ENCODE data around the gene CIROP.
A peak's percentile ranks its signal among the peaks of the same experiment; 100 is the strongest.

The CIROP gene

GRCh38 chr14:23105348-23105824 lies 597 bp upstream of the CIROP start:
- TF ChIP-seq CTCF (IDR thresholded peaks at IDR 0.05) = no peak
- Histone ChIP-seq H3K27ac (no peak overlapping the region), H3K9me3 (no peaks in the 10 kb centered on the region)

GRCh38 chr14:23104070-23104590 lies 659 bp downstream of the CIROP start:
- Histone ChIP-seq H3K9me3 (no peaks in the 10 kb centered on the region), H3K27ac (no peak overlapping the region), H3K36me3 (peaks cover under 1% of the 10 kb centered on the region), H3K27me3 (no peaks in the 10 kb centered on the region), H3K4me1 (ENCODE audit: control insufficient read depth in 1 of 2, insufficient read depth in 1 of 2, low read depth in 1 of 2, low read length in 1 of 2) (peaks cover 13 to 18% of the 10 kb centered on the region in 2 experiments), H3K4me3 (ENCODE audit: low read depth in 1 of 2, low read length in 1 of 2) (no peak overlapping the region)
- TF ChIP-seq CTCF (IDR thresholded peaks at IDR 0.05) = no peak

More at GRCh38 chr14:23105348-23105824, 597 bp upstream of the CIROP start:
- Histone ChIP-seq H3K27me3 (no peaks in the 10 kb centered on the region), H3K4me1 (ENCODE audit: control insufficient read depth in 1 of 2, insufficient read depth in 1 of 2, low read depth in 1 of 2, low read length in 1 of 2) (peaks cover 21 to 27% of the 10 kb centered on the region in 2 experiments), H3K4me3 (ENCODE audit: low read depth in 1 of 2, low read length in 1 of 2) (no peak overlapping the region), H3K36me3 (no peaks in the 10 kb centered on the region)

- no peaks in the 10 kb centered on the region for H3K27me3 ChIP-seq
- no peak overlapping the region for H3K27ac ChIP-seq
- H3K4me3 ChIP-seq (ENCODE audit: low read depth in 1 of 2, low read length in 1 of 2) = no peak overlapping the region
- peaks cover 6% of the 10 kb centered on the region for H3K36me3 ChIP-seq
- TF ChIP-seq CTCF (IDR thresholded peaks at IDR 0.05) = no peak
- no peaks in the 10 kb centered on the region for H3K9me3 ChIP-seq
- peaks cover 13 to 18% of the 10 kb centered on the region in 2 experiments for H3K4me1 ChIP-seq (ENCODE audit: control insufficient read depth in 1 of 2, insufficient read depth in 1 of 2, low read depth in 1 of 2, low read length in 1 of 2)
Observed at GRCh38 chr14:23103581-23103980, 1.2 kb downstream of the CIROP start.

GRCh38 chr14:23102801-23103200 lies 2.0 kb downstream of the CIROP start:
- Histone ChIP-seq H3K9me3 (no peaks in the 10 kb centered on the region), H3K36me3 (peaks cover 14% of the 10 kb centered on the region), H3K4me1 (ENCODE audit: control insufficient read depth in 1 of 2, insufficient read depth in 1 of 2, low read depth in 1 of 2, low read length in 1 of 2) (peaks cover 14 to 20% of the 10 kb centered on the region in 2 experiments), H3K27me3 (no peaks in the 10 kb centered on the region), H3K27ac (peak overlapping the region; percentile 55), H3K4me3 (ENCODE audit: low read depth in 1 of 2, low read length in 1 of 2) (no peak overlapping the region)
- TF ChIP-seq CTCF (IDR thresholded peaks at IDR 0.05) = no peak

- no peaks in the 10 kb centered on the region for H3K9me3 ChIP-seq
- peaks cover 21 to 27% of the 10 kb centered on the region in 2 experiments for H3K4me1 ChIP-seq (ENCODE audit: control insufficient read depth in 1 of 2, insufficient read depth in 1 of 2, low read depth in 1 of 2, low read length in 1 of 2)
- peak overlapping the region; percentile 55 for H3K27ac ChIP-seq
- peaks cover 17% of the 10 kb centered on the region for H3K36me3 ChIP-seq
- TF ChIP-seq CTCF (IDR thresholded peaks at IDR 0.05) = no peak
- no peaks in the 10 kb centered on the region for H3K27me3 ChIP-seq
- H3K4me3 ChIP-seq (ENCODE audit: low read depth in 1 of 2, low read length in 1 of 2) = no peak overlapping the region
Observed at GRCh38 chr14:23101986-23102625, 2.7 kb downstream of the CIROP start.
